Hematopoietic multipotent progenitor cell treated with erythropoietin and hydrocortisone succinate and interleukin-3 and kit ligand, for 17 days (in vitro differentiated cells): ENCODE measurements around the gene KATNB1.
"Not testable (repeated sequence)": the region's sequence is repeated elsewhere in the genome, so short reads cannot be mapped to it uniquely, and the experiment has no call there.

ENCODE experiments used
- DNase-seq: peaks from one replicate; pipeline ENCODE4 v3.0.0-alpha.2; 2015; ENCODE audit warnings: low spot score

Gene KATNB1

GRCh38 chr16:57726433-57726947 lies 9.1 kb upstream of the KATNB1 start:
- DNase-seq, result no peak

DNA sequence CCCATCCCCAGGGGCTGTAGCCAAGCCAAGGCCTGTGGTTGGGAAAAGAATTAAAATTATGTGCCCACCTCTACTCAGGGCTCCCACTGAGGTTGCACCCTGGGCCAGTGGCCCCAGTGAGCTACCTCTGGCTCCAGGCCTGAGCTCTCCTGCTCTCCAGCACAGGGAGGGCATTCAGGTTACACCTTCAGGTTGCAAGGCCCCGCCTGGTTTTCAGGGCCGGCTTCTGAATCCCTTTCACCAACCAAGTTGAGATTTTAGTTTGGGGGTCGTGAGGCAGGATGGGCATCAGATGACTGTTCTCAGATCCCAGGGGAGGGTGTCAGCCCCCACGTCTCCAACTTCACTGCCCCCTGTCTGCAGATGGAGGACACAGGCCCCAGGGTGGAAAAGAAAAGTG lies 8.0 kb upstream of the KATNB1 start:
- DNase-seq, result no peak

GRCh38 chr16:57728336-57729181 lies 7.0 kb upstream of the KATNB1 start:
- DNase-seq, result no peak

- DNase-seq, result no peak
These were observed 6.4 kb upstream of the KATNB1 start for GRCh38 chr16:57729182-57729484.

DNA sequence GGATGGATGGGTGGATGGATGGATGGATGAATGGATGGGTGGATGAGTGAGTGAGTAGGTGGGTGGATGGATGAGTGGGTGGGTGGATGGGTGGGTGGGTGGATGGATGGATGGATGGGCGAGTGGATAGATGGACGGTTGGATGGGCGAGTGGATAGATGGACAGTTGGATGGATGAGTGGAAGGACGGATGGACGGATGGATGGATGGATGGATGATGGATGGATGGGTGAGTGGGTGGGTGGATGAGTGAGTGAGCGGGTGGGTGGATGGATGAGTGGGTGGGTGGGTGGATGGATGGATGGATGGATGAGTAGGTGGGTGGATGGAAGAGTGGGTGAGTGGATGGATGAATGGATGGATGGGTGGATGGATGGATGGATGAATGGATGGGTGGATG lies 5.7 kb upstream of the KATNB1 start:
- DNase-seq, result not testable (repeated sequence)

- DNase-seq, result no peak
These were observed 4.5 kb upstream of the KATNB1 start for GRCh38 chr16:57730771-57731730.

DNA sequence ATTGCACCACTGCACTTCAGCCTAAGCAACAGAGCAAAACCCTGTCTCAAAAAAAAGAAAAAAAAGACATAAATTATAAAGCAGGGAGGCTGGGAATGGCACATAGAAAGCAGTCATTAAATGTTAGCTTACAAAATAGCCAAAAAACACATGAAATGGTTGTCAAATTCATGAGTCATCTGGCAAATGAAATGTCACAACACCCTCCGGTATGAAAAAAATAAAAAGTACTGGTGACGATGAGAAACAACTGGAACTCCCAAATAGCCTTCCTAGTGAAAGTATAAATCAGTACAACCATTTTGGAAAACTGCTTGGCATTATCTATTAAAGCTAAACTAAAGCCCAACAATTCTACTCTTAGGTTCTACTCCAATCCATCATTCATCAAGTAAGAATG lies 3.5 kb upstream of the KATNB1 start:
- no peak for DNase-seq

- DNase-seq, result no peak
These were observed 2.9 kb upstream of the KATNB1 start for GRCh38 chr16:57732714-57733113.

DNA sequence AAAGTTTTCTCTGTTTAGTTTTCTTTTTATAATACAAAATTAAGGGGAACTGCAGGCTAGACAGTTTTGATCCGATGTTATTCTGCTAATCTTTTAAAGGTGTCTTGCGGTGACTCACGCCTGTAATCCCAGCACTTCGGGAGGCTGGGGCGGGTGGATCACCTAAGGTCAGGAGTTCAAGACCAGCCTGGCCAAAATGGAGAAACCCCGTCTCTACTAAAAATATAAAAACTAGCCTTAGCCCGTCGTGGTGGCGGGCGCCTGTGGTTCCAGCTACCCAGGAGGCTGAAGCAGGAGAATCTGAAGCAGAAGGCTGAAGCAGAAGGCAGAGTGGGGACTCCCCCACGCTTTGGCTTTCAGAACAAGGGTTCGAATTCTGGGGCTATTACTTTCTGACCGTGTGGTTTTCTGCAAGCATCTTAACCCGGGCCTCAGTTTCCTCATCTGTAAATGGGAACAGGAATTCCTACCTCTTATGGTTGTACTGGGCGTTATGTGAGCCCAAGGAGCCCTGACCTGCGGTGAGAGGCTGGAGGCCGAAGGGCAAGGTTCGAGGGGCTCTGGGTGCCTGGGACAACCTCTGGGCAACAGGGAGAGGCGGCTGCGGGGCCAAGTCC lies 1.2 kb upstream of the KATNB1 start:
- no peak for DNase-seq

GRCh38 chr16:57734925-57735754 lies 430 bp upstream of the KATNB1 start:
- DNase-seq, result peak; percentile 100

DNA sequence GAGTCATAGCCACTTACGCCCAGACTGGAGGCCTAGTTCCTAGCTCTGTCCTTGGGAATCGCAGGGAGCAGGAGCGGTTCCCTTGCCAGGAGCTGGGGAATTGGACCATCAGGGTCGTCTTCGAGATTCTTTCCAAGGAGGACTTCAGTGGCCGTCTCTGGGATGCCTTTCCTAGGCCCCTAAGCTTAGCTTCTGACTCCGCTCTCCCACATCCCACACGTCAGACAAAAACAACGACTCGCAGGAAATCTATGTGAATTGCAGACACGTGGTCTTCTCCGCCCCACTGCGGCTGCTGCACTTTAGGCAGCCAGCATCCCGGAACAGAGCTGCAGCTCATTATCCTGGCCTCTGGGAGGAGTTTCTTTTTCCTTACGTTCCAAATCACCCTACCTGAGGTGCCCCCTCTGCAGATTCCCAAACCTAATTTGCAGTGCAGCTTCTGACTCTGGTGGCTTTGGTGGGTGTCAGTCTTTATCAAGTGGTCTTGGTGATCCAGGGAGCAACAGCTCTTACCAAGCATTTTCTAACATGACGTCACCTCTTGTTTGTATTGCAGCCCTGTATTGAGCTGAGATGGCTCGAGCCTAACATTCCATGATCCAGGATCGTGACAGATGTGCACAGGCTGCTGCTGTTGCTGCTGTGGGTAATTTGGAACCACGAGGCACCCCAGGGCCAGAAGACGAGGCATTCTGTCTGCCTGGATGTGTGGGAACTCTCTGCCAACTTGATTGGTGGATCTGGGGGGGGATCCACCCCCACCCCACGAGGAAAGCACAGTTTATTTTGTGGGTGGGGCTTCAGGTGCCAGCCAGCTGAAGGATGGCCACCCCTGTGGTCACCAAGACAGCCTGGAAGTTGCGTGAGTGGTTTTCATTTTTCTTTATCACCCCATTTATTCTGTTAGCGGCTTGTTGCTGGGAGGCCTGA lies 1.1 kb downstream of the KATNB1 start:
- DNase-seq, result peak; percentile 44

DNA sequence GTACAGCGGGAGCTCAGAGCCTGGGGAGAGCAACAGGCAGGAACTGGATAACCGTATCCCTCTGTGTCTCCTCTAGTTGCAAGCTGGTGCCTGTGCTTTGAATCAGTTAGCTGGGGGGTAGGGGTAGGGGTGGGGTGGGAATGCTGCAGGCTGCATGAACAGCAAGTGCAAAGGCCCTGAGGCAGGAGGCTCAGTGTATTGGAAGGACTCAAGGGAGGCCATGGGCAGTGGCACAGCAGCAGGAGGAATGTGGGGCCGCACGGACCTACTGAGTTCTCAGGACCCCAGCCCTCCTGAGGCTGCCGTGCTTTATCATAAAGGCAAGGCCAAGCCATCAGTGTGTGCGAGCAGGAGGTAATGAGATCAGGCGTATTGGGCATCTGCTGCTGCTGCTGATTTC lies 3.3 kb downstream of the KATNB1 start:
- no peak for DNase-seq

DNA sequence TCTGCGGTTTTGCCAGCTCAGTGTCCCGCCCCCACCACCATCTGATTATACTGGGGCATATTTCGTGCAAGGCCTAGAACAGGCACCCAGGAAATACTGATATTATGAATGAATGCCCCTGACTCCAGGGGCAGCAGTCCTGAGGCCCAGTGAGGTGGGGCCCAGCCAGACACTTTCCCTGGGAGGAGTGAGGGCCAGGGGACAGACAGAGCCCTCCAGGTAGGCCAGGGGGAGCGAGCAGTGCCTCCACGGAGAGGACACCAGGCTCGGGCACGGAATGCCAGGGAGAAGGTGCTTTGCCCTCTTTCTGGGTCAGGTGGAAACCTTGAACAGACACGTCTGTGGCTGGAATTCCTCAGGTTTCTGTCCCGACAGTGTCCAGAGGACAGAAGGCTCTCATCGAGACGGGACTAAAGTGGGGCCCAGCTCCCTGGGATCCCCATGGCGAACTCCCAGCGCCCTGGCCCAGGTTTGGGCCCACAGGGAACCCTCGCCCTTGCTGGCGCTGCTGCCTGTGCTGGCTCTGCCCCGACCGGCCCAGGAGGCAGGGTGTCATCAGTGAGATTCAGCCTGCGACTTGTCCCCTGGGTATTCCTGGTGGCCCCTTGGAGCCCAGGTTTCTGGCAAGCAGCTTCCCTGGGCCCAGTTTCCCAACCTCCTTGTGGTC lies 4.3 kb downstream of the KATNB1 start:
- no peak for DNase-seq

GRCh38 chr16:57740423-57741071 lies 5.0 kb downstream of the KATNB1 start:
- DNase-seq, result no peak

- DNase-seq, result no peak
These were observed 6.2 kb downstream of the KATNB1 start for GRCh38 chr16:57741660-57742191.

GRCh38 chr16:57742543-57742942 lies 7.0 kb downstream of the KATNB1 start:
- no peak for DNase-seq

- no peak for DNase-seq
These were observed 7.9 kb downstream of the KATNB1 start for GRCh38 chr16:57743458-57743857.

- DNase-seq, result no peak
These were observed 8.5 kb downstream of the KATNB1 start for GRCh38 chr16:57743886-57744641.

DNA sequence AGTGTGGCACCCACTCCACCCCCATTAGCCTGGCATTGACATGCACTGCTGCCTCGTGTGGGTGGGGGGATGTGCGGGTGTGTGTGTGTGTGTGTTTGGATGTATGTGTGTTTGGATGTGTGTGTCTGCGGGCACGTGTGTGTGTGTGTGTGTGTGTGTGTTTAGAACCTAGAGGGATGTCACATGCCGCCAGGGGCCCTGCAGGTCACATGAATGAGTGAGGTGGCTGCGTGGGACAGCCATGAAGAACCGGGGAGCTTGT lies 9.0 kb downstream of the KATNB1 start:
- no peak for DNase-seq
